ENCODE results near the gene GSTO1.

The GSTO1 gene

DNA sequence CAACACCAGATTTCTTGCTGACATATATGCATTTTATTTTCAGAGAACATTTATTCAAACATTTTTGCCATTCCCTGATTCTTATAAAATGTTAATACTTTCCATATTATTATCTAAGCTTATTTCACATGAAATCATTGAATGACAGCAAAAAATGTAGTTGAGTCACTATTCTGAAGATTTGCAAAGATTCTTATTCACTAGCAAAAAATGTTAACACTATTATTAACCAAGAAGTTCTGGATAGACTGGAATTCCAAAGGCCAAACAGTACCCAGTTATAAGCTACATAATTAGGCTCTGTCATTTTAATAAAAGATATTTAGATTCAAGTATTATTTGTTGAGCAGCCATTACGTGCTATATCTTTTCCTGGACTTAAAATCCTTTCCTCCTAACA, 18.6 kb downstream of the GSTO1 start:
- TF ChIP-seq ZFP30 (CRISPR knock-in tag; IDR thresholded peaks at IDR 0.05) (no peak), ZNF8 (CRISPR knock-in tag; IDR thresholded peaks at IDR 0.05) (no peak), OSR1 (CRISPR knock-in tag; IDR thresholded peaks at IDR 0.05) (no peak), CSDC2 (CRISPR knock-in tag; IDR thresholded peaks at IDR 0.05) (no peak), BACH2 (CRISPR knock-in tag; IDR thresholded peaks at IDR 0.05; ENCODE audit: borderline replicate concordance) (no peak), GLIS3 (CRISPR knock-in tag; IDR thresholded peaks at IDR 0.05) (no peak), RARB (CRISPR knock-in tag; IDR thresholded peaks at IDR 0.05) (no peak), PPARA (CRISPR knock-in tag; IDR thresholded peaks at IDR 0.05; ENCODE audit: borderline replicate concordance) (no peak), ISL1 (CRISPR knock-in tag; IDR thresholded peaks at IDR 0.05) (no peak)
- TF ChIP-seq, protein P1, sequence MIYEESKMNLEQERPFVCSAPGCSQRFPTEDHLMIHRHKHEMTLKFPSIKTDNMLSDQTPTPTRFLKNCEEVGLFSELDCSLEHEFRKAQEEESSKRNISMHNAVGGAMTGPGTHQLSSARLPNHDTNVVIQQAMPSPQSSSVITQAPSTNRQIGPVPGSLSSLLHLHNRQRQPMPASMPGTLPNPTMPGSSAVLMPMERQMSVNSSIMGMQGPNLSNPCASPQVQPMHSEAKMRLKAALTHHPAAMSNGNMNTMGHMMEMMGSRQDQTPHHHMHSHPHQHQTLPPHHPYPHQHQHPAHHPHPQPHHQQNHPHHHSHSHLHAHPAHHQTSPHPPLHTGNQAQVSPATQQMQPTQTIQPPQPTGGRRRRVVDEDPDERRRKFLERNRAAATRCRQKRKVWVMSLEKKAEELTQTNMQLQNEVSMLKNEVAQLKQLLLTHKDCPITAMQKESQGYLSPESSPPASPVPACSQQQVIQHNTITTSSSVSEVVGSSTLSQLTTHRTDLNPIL (CRISPR knock-in tag; IDR thresholded peaks at IDR 0.05; ENCODE audit: low read depth) = no peak
- TF ChIP-seq, protein P2, sequence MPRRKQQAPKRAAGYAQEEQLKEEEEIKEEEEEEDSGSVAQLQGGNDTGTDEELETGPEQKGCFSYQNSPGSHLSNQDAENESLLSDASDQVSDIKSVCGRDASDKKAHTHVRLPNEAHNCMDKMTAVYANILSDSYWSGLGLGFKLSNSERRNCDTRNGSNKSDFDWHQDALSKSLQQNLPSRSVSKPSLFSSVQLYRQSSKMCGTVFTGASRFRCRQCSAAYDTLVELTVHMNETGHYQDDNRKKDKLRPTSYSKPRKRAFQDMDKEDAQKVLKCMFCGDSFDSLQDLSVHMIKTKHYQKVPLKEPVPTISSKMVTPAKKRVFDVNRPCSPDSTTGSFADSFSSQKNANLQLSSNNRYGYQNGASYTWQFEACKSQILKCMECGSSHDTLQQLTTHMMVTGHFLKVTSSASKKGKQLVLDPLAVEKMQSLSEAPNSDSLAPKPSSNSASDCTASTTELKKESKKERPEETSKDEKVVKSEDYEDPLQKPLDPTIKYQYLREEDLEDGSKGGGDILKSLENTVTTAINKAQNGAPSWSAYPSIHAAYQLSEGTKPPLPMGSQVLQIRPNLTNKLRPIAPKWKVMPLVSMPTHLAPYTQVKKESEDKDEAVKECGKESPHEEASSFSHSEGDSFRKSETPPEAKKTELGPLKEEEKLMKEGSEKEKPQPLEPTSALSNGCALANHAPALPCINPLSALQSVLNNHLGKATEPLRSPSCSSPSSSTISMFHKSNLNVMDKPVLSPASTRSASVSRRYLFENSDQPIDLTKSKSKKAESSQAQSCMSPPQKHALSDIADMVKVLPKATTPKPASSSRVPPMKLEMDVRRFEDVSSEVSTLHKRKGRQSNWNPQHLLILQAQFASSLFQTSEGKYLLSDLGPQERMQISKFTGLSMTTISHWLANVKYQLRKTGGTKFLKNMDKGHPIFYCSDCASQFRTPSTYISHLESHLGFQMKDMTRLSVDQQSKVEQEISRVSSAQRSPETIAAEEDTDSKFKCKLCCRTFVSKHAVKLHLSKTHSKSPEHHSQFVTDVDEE (CRISPR knock-in tag; IDR thresholded peaks at IDR 0.05) = no peak
- TF ChIP-seq, protein P3, sequence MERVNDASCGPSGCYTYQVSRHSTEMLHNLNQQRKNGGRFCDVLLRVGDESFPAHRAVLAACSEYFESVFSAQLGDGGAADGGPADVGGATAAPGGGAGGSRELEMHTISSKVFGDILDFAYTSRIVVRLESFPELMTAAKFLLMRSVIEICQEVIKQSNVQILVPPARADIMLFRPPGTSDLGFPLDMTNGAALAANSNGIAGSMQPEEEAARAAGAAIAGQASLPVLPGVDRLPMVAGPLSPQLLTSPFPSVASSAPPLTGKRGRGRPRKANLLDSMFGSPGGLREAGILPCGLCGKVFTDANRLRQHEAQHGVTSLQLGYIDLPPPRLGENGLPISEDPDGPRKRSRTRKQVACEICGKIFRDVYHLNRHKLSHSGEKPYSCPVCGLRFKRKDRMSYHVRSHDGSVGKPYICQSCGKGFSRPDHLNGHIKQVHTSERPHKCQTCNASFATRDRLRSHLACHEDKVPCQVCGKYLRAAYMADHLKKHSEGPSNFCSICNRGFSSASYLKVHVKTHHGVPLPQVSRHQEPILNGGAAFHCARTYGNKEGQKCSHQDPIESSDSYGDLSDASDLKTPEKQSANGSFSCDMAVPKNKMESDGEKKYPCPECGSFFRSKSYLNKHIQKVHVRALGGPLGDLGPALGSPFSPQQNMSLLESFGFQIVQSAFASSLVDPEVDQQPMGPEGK (CRISPR knock-in tag; IDR thresholded peaks at IDR 0.05; ENCODE audit: borderline replicate concordance) = no peak
- ATAC-seq = no peak

DNA sequence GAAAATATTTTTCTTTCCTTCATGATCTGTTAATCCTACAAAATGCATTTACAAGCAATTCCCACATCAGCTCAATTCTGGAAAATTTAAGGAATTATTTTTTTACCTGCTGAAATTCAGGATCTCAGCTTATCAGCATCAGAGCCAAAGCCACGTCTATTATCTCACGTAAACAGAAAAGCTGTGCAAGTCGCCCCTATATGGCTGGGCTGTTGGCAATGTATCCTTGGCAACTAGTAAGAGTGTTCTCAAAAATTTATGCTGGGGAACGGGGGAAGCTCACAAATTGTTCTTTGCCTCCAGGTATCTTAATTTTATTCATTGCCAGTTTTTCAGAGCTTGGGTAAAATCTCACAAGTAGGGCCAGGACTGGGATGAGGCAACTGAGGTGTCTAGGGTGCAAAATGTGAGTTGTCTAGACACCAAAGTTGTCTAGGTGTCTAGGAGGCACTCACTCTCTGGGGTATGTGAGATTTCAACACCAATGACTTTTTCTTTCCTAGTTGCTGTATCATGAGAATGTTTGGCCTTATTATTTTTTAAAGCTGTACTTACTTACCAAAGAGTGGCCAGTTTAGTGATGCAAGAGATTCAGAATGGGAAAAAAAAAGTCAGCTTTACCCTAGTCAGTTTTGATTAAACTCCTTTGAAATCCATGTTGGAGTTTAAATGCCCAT, 19.3 kb downstream of the GSTO1 start:
- TF ChIP-seq ARNTL (CRISPR knock-in tag; IDR thresholded peaks at IDR 0.05; ENCODE audit: borderline replicate concordance, low read depth) (no peak), CSDC2 (CRISPR knock-in tag; IDR thresholded peaks at IDR 0.05) (no peak), ZNF8 (CRISPR knock-in tag; IDR thresholded peaks at IDR 0.05) (no peak), ZNF565 (CRISPR knock-in tag; conservative IDR thresholded peaks at IDR 0.05; ENCODE audit: low read depth) (no peak), ESRRG (CRISPR knock-in tag; IDR thresholded peaks at IDR 0.05) (no peak), SNAI2 (CRISPR knock-in tag; IDR thresholded peaks at IDR 0.05) (no peak), GLIS3 (CRISPR knock-in tag; IDR thresholded peaks at IDR 0.05) (no peak), ZC3H10 (CRISPR knock-in tag; IDR thresholded peaks at IDR 0.05) (no peak), TOX (CRISPR knock-in tag; IDR thresholded peaks at IDR 0.05; ENCODE audit: borderline replicate concordance) (no peak), ZFP30 (CRISPR knock-in tag; IDR thresholded peaks at IDR 0.05) (no peak), PPARA (CRISPR knock-in tag; IDR thresholded peaks at IDR 0.05; ENCODE audit: borderline replicate concordance) (no peak)
- TF ChIP-seq, protein P1 (CRISPR knock-in tag; IDR thresholded peaks at IDR 0.05; ENCODE audit: low read depth) = no peak
- TF ChIP-seq, protein P2 (CRISPR knock-in tag; IDR thresholded peaks at IDR 0.05) = no peak
- TF ChIP-seq, protein P4, sequence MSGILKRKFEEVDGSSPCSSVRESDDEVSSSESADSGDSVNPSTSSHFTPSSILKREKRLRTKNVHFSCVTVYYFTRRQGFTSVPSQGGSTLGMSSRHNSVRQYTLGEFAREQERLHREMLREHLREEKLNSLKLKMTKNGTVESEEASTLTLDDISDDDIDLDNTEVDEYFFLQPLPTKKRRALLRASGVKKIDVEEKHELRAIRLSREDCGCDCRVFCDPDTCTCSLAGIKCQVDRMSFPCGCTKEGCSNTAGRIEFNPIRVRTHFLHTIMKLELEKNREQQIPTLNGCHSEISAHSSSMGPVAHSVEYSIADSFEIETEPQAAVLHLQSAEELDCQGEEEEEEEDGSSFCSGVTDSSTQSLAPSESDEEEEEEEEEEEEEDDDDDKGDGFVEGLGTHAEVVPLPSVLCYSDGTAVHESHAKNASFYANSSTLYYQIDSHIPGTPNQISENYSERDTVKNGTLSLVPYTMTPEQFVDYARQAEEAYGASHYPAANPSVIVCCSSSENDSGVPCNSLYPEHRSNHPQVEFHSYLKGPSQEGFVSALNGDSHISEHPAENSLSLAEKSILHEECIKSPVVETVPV (CRISPR knock-in tag; IDR thresholded peaks at IDR 0.05) = no peak
- ATAC-seq = no peak; the same call in 2 of the 3 replicates
